Activated CD4-positive, alpha-beta T cell treated with anti-CD3 and anti-CD28 coated beads, Interleukin-10, Interleukin-2, amounts not matched to agents 100 ng/mL and 50 ng/mL, durations not matched to agents 16 hours and 8 hours (primary cell): ENCODE results near the gene HOMER2.
A peak's percentile ranks its signal among the peaks of the same experiment; 100 is the strongest.
"Not testable (repeated sequence)": the region's sequence is repeated elsewhere in the genome, so short reads cannot be mapped to it uniquely, and the experiment has no call there.

Source experiments
- DNase-seq: peaks from one replicate; pipeline ENCODE4 v3.0.0-alpha.2; 2020

Gene HOMER2

GRCh38 chr15:82830427-82831173, 121.9 kb downstream of the HOMER2 start:
- DNase-seq: peak; percentile 70

- DNase-seq: no peak
Measured at GRCh38 chr15:82829234-82829633, 123.3 kb downstream of the HOMER2 start.

- DNase-seq: peak; percentile 65
Measured at GRCh38 chr15:82828075-82828474, 124.4 kb downstream of the HOMER2 start.

GRCh38 chr15:82823049-82823448, 129.5 kb downstream of the HOMER2 start:
- no peak for DNase-seq

GRCh38 chr15:82821851-82822250, 130.7 kb downstream of the HOMER2 start:
- DNase-seq: not testable (repeated sequence)

- not testable (repeated sequence) for DNase-seq
Measured at GRCh38 chr15:82821396-82821795, 131.1 kb downstream of the HOMER2 start.

GRCh38 chr15:82820128-82820527, 132.4 kb downstream of the HOMER2 start:
- DNase-seq: no peak

- no peak for DNase-seq
Measured at GRCh38 chr15:82812994-82813393, 139.5 kb downstream of the HOMER2 start.

- DNase-seq: peak; percentile 82
Measured at GRCh38 chr15:82810890-82811426, 141.6 kb downstream of the HOMER2 start.

- DNase-seq: peak; percentile 37
Measured at GRCh38 chr15:82810061-82810889, 142.2 kb downstream of the HOMER2 start.

- peak; percentile 97 for DNase-seq
Measured at GRCh38 chr15:82809308-82810060, 143.0 kb downstream of the HOMER2 start, which contains the start of gene WHAMM. Gene WHAMM (plus strand): TSS chr15:82809628. CDS start chr15:82809727, 99 bp downstream.

GRCh38 chr15:82808634-82809041, 143.9 kb downstream of the HOMER2 start:
- no peak for DNase-seq

- no peak for DNase-seq
Measured at GRCh38 chr15:82807920-82808633, 144.4 kb downstream of the HOMER2 start.

GRCh38 chr15:82805994-82806406, 146.5 kb downstream of the HOMER2 start, which contains the start of gene FSD2:
Gene FSD2 (minus strand): TSS chr15:82806069. CDS start chr15:82787390, 18,679 bp downstream.
- no peak for DNase-seq

GRCh38 chr15:82804575-82804949, 148.0 kb downstream of the HOMER2 start:
- DNase-seq: no peak

- no peak for DNase-seq
Measured at GRCh38 chr15:82803793-82804574, 148.5 kb downstream of the HOMER2 start.

- DNase-seq: no peak
Measured at GRCh38 chr15:82802497-82802896, 150.0 kb downstream of the HOMER2 start.

GRCh38 chr15:82799183-82799841, 153.2 kb downstream of the HOMER2 start:
- DNase-seq: no peak
